ENCODE measurements around the gene PLB1. TPM values are rescaled to one million over a fixed set of nuclear protein-coding genes. Genes with fewer than 3 reads are reported as not detected.

PLB1 gene
- polyA plus RNA-seq, 2 of the 4 experiments (the other 2 are of a cell fraction): 0.26 to 1.4 TPM

- no peak overlapping the region for H3K4me3 ChIP-seq
- TF ChIP-seq RCOR1 (IDR thresholded peaks at IDR 0.05; ENCODE audit: low read depth, low read length): no peak
- no peak for TF ChIP-seq HEYL (CRISPR knock-in tag; IDR thresholded peaks at IDR 0.05)
- no peak for TF ChIP-seq TFCP2L1 (CRISPR knock-in tag; IDR thresholded peaks at IDR 0.05)
- no peak for TF ChIP-seq JUN (IDR thresholded peaks at IDR 0.05)
- TF ChIP-seq FOXS1 (CRISPR knock-in tag; IDR thresholded peaks at IDR 0.05): no peak
- no peak for TF ChIP-seq BCL3 (IDR thresholded peaks at IDR 0.05)
- TF ChIP-seq BHLHE40 (IDR thresholded peaks at IDR 0.05; ENCODE audit: low read depth, low read length): no peak
- no peak for TF ChIP-seq MYC (IDR thresholded peaks at IDR 0.05; ENCODE audit: borderline replicate concordance, low read length)
- no peak for TF ChIP-seq CBX8 (IDR thresholded peaks at IDR 0.05)
- no peak for TF ChIP-seq SREBF2 (IDR thresholded peaks at IDR 0.05)
- no peak overlapping the region for H3K4me2 ChIP-seq
- no peak for DNase-seq (ENCODE audit: low read depth in 1 of 2, low spot score in 1 of 2)
- 0 out of 3 replicates have a peak, but pooled peaks cover 4% of the 10 kb centered on the region for H3K4me1 ChIP-seq
- H3K27ac ChIP-seq: no peak overlapping the region
- WGBS (ENCODE audit: missing lambda C conversion rate): 79% methylated on average over 9 of the region's 13 CpGs
- no peaks in the 10 kb centered on the region for H3K9me3 ChIP-seq
- ChIA-PET POLR2A (no interaction called here), CTCF (interaction anchor here (0.8 to 2.5 kb wide), 5 partner anchors 9 to 585 kb away, joined by 3 to 8 read pairs (median 3); no protein-coding TSS in a partner anchor)
- ATAC-seq: no peak
- FAIRE-seq: no peak
Measured at GRCh38 chr2:28640908-28641300, 145.0 kb downstream of the PLB1 start.

DNA sequence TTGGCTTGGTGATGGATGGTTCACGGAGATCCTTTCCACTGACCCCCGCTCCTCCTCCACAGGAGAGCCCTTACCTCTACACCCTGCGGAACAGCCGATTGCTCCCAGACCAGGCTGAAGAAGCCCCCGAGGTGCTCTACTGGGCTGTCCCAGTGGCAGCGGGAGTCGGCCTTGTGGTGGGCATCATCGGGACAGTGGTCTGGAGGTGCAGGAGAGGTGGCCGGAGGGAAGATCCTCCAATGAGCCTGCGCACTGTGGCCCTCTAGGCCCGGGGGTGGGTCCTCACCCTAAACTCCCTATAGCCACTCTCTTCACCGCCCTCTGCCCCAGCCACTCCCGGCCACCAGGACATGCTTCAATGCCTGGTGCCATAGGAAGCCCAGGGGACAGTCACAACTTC is 146.9 kb downstream of the PLB1 start:
- POLR2A ChIA-PET: no interaction called here
- CTCF ChIA-PET: interaction anchor here (0.8 to 2.5 kb wide), 2 partner anchors 12 kb away, joined by 3 to 8 read pairs; no protein-coding TSS in a partner anchor
- H3K4me2 ChIP-seq: no peak overlapping the region
- DNase-seq (ENCODE audit: low read depth in 1 of 2, low spot score in 1 of 2): no peak
- ATAC-seq: no peak; a peak in 1 of 6 replicates
- peak overlapping the region in 1 of 2 experiments; percentile 6; a peak in 2 of 6 replicates for H3K27ac ChIP-seq
- TF ChIP-seq HES2 (IDR thresholded peaks at IDR 0.05) (no peak), ZFP36 (IDR thresholded peaks at IDR 0.05; ENCODE audit: borderline replicate concordance, partially characterized antibody) (no peak), TFCP2L1 (CRISPR knock-in tag; IDR thresholded peaks at IDR 0.05) (no peak), ESRRA (IDR thresholded peaks at IDR 0.05; ENCODE audit: borderline replicate concordance, low read length) (no peak), KDM5A (IDR thresholded peaks at IDR 0.05) (no peak), MAZ (IDR thresholded peaks at IDR 0.05; ENCODE audit: borderline replicate concordance, low read depth, low read length) (no peak), RAD21 (conservative IDR thresholded peaks at IDR 0.05 in 1 of 2, IDR thresholded peaks at IDR 0.05 in 1 of 2) (no peak), BHLHE40 (IDR thresholded peaks at IDR 0.05; ENCODE audit: low read depth, low read length) (no peak), CBX2 (IDR thresholded peaks at IDR 0.05; ENCODE audit: borderline replicate concordance, low read depth) (no peak), JUN (IDR thresholded peaks at IDR 0.05) (no peak), ZNF302 (CRISPR knock-in tag; IDR thresholded peaks at IDR 0.05) (no peak), MAX (IDR thresholded peaks at IDR 0.05) (no peak), BCL3 (IDR thresholded peaks at IDR 0.05) (no peak), HDAC2 (IDR thresholded peaks at IDR 0.05) (no peak), PBX3 (IDR thresholded peaks at IDR 0.05) (no peak), POLR2AphosphoS2 (conservative IDR thresholded peaks at IDR 0.05; ENCODE audit: low read length) (no peak)
- TF ChIP-seq, protein P1, sequence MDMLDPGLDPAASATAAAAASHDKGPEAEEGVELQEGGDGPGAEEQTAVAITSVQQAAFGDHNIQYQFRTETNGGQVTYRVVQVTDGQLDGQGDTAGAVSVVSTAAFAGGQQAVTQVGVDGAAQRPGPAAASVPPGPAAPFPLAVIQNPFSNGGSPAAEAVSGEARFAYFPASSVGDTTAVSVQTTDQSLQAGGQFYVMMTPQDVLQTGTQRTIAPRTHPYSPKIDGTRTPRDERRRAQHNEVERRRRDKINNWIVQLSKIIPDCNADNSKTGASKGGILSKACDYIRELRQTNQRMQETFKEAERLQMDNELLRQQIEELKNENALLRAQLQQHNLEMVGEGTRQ (IDR thresholded peaks at IDR 0.05): no peak
- no peak for FAIRE-seq
- H3K4me3 ChIP-seq: no peak overlapping the region
- no peaks in the 10 kb centered on the region for H3K9me3 ChIP-seq
- H3K4me1 ChIP-seq: 0 out of 3 replicates have a peak, but pooled peaks cover 4% of the 10 kb centered on the region
- 88% methylated on average over 13 of the region's 13 CpGs for WGBS (ENCODE audit: missing lambda C conversion rate)

Measured in A549 (cell line).